ENCODE measurements around the gene DMBX1.

- TF ChIP-seq CTCF (conservative IDR thresholded peaks at IDR 0.05; ENCODE audit: low read length) (no peak), EZH2phosphoT487 (IDR thresholded peaks at IDR 0.05; ENCODE audit: borderline replicate concordance, low read depth, low read length) (0 out of 2 replicates have a peak, but pooled peaks have one; percentile 40)
Observed at GRCh38 chr1:46465981-46466476, 23.6 kb upstream of the DMBX1 start.

Measured in OCI-LY7 (cell line).